ENCODE measurements around the gene NR1I2. TPM values are rescaled to one million over a fixed set of nuclear protein-coding genes. Genes with fewer than 3 reads are reported as not detected.

The NR1I2 gene
- polyA plus RNA-seq, 4 donors = 37.8 to 166 (median 95.5) TPM

DNA sequence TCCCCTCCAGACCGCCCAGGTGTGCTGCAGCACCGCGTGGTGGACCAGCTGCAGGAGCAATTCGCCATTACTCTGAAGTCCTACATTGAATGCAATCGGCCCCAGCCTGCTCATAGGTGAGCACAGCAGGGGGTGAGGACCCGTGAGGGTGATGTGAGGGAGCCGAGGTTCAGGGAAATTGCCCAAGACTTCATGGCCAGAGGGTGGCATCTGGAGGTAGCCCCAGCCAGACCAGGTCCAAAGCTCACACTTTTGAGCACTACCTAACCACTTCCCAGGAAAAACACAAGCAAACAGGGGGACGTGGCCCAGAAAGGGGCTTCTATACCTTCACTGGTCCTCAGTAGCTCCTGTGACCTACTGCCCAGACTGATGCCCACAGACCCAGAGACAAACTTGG, 33.8 kb downstream of the NR1I2 start:
- Histone ChIP-seq H3K4me1 (ENCODE audit: control insufficient read depth in 3 of 3, insufficient read depth in 2 of 3, low read depth in 1 of 3, low read length in 2 of 3) (no peaks in the 10 kb centered on the region), H3K27ac (ENCODE audit: low read depth in 1 of 3, low read length in 2 of 3) (no peak overlapping the region), H3K27me3 (ENCODE audit: control insufficient read depth in 3 of 3, insufficient read depth in 3 of 3, low read length in 3 of 3) (no peaks in the 10 kb centered on the region), H3K36me3 (ENCODE audit: control insufficient read depth in 3 of 3, insufficient read depth in 2 of 3, low read depth in 1 of 3, low read length in 3 of 3) (peaks cover 0 to 71% (median 15%) of the 10 kb centered on the region in 3 donors), H3K4me3 (ENCODE audit: low read depth in 1 of 3, low read length in 3 of 3) (no peak overlapping the region), H3K9me3 (ENCODE audit: control insufficient read depth in 2 of 2, insufficient read depth in 1 of 2, low read depth in 1 of 2, low read length in 1 of 2) (no peaks in the 10 kb centered on the region)
- no peak for DNase-seq
- no peak for FAIRE-seq
- 83 to 93% (median 88%) methylated on average over 8 of the region's 8 CpGs for WGBS, 3 donors

DNA sequence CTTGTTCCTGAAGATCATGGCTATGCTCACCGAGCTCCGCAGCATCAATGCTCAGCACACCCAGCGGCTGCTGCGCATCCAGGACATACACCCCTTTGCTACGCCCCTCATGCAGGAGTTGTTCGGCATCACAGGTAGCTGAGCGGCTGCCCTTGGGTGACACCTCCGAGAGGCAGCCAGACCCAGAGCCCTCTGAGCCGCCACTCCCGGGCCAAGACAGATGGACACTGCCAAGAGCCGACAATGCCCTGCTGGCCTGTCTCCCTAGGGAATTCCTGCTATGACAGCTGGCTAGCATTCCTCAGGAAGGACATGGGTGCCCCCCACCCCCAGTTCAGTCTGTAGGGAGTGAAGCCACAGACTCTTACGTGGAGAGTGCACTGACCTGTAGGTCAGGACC, 35.2 kb downstream of the NR1I2 start:
- WGBS, 3 donors = 90 to 94% (median 91%) methylated on average over 12 of the region's 12 CpGs
- no peak overlapping the region for H3K27ac ChIP-seq (ENCODE audit: low read depth in 1 of 3, low read length in 2 of 3)

GRCh38 chr3:119817583-119818363, 35.9 kb downstream of the NR1I2 start:
- no peak for FAIRE-seq

More for the DNA sequence above, 35.2 kb downstream of the NR1I2 start:
- H3K9me3 ChIP-seq (ENCODE audit: control insufficient read depth in 2 of 2, insufficient read depth in 1 of 2, low read depth in 1 of 2, low read length in 1 of 2) = no peaks in the 10 kb centered on the region
- H3K36me3 ChIP-seq (ENCODE audit: control insufficient read depth in 3 of 3, insufficient read depth in 2 of 3, low read depth in 1 of 3, low read length in 3 of 3) = peaks cover 0 to 60% (median 15%) of the 10 kb centered on the region in 3 donors
- DNase-seq = no peak
- no peaks in the 10 kb centered on the region for H3K4me1 ChIP-seq (ENCODE audit: control insufficient read depth in 3 of 3, insufficient read depth in 2 of 3, low read depth in 1 of 3, low read length in 2 of 3)
- FAIRE-seq = no peak
- no peak overlapping the region for H3K4me3 ChIP-seq (ENCODE audit: low read depth in 1 of 3, low read length in 3 of 3)
- no peaks in the 10 kb centered on the region for H3K27me3 ChIP-seq (ENCODE audit: control insufficient read depth in 3 of 3, insufficient read depth in 3 of 3, low read length in 3 of 3)

DNA sequence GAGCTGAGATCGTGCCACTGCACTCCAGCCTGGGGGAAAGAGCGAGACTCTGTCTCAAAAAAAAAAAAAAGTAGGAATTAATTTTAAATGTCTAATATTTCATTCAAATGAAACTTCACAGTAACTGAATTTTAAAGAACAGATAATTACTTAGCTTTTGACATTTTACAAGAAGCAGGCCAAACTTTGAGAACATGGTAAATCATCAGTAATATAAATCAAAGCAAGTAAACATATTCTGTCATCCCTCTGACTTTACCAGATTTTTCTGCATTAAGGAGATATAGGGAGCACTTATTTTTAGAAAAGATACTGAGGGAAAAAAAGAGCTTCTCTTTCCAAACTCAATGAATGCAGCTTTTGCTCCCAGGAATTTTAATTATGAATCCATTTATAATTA, 37.0 kb downstream of the NR1I2 start:
- WGBS, 3 donors = 80 to 98% (median 87%) methylated on average over 2 of the region's 2 CpGs

More at GRCh38 chr3:119817583-119818363, 35.9 kb downstream of the NR1I2 start:
- 73 to 87% (median 78%) methylated on average over 13 of the region's 13 CpGs for WGBS, 3 donors
- Histone ChIP-seq H3K36me3 (ENCODE audit: control insufficient read depth in 3 of 3, insufficient read depth in 2 of 3, low read depth in 1 of 3, low read length in 3 of 3) (peaks cover 0 to 53% (median 15%) of the 10 kb centered on the region in 3 donors), H3K27ac (ENCODE audit: low read depth in 1 of 3, low read length in 2 of 3) (no peak overlapping the region), H3K4me3 (ENCODE audit: low read depth in 1 of 3, low read length in 3 of 3) (no peak overlapping the region), H3K9me3 (ENCODE audit: control insufficient read depth in 2 of 2, insufficient read depth in 1 of 2, low read depth in 1 of 2, low read length in 1 of 2) (no peaks in the 10 kb centered on the region), H3K4me1 (ENCODE audit: control insufficient read depth in 3 of 3, insufficient read depth in 2 of 3, low read depth in 1 of 3, low read length in 2 of 3) (no peaks in the 10 kb centered on the region), H3K27me3 (ENCODE audit: control insufficient read depth in 3 of 3, insufficient read depth in 3 of 3, low read length in 3 of 3) (no peaks in the 10 kb centered on the region)
- DNase-seq = no peak

GRCh38 chr3:119819806-119820205, 37.9 kb downstream of the NR1I2 start:
- WGBS, 3 donors = 75 to 83% (median 77%) methylated on average over 2 of the region's 2 CpGs

More for the DNA sequence above, 37.0 kb downstream of the NR1I2 start:
- Histone ChIP-seq H3K27ac (ENCODE audit: low read depth in 1 of 3, low read length in 2 of 3) (no peak overlapping the region), H3K4me1 (ENCODE audit: control insufficient read depth in 3 of 3, insufficient read depth in 2 of 3, low read depth in 1 of 3, low read length in 2 of 3) (no peaks in the 10 kb centered on the region), H3K9me3 (ENCODE audit: control insufficient read depth in 2 of 2, insufficient read depth in 1 of 2, low read depth in 1 of 2, low read length in 1 of 2) (no peaks in the 10 kb centered on the region), H3K4me3 (ENCODE audit: low read depth in 1 of 3, low read length in 3 of 3) (no peak overlapping the region), H3K36me3 (ENCODE audit: control insufficient read depth in 3 of 3, insufficient read depth in 2 of 3, low read depth in 1 of 3, low read length in 3 of 3) (peaks cover 0 to 42% (median 17%) of the 10 kb centered on the region in 3 donors), H3K27me3 (ENCODE audit: control insufficient read depth in 3 of 3, insufficient read depth in 3 of 3, low read length in 3 of 3) (no peaks in the 10 kb centered on the region)
- FAIRE-seq (no peak), DNase-seq (no peak)

DNA sequence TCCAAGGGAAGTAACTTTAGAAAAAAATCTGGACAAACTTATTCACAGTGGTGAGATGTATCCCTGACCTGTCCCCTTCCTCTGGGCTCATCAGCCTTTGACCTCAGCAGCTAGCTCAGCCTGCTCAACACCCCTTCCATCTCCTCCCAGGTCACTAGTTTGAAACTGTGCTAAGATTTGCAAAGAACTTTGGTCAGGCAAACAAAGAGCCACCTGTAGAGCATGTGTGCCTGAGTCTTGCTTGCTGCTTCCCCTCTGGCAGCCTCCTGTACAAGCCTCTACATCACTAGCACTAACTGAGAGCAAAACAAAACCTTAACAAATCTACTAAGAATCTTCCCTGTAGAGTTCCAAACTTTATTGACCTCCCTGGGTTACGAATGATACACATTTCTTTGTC, 43.9 kb downstream of the NR1I2 start:
- no peak overlapping the region for H3K4me3 ChIP-seq (ENCODE audit: low read depth in 1 of 3, low read length in 3 of 3)
- H3K9me3 ChIP-seq (ENCODE audit: control insufficient read depth in 2 of 2, insufficient read depth in 1 of 2, low read depth in 1 of 2, low read length in 1 of 2) = no peaks in the 10 kb centered on the region
- DNase-seq (peak; percentile 74 to 85), FAIRE-seq (no peak)
- H3K27me3 ChIP-seq (ENCODE audit: control insufficient read depth in 3 of 3, insufficient read depth in 3 of 3, low read length in 3 of 3) = no peaks in the 10 kb centered on the region
- WGBS, 3 donors = 18 to 72% (median 54%) methylated on average over 1 of the region's 1 CpG
- H3K36me3 ChIP-seq (ENCODE audit: control insufficient read depth in 3 of 3, insufficient read depth in 2 of 3, low read depth in 1 of 3, low read length in 3 of 3) = peaks cover 0 to 6% (median 1%) of the 10 kb centered on the region in 3 donors
- peaks cover 0 to 12% (median 2%) of the 10 kb centered on the region in 3 donors for H3K4me1 ChIP-seq (ENCODE audit: control insufficient read depth in 3 of 3, insufficient read depth in 2 of 3, low read depth in 1 of 3, low read length in 2 of 3)
- H3K27ac ChIP-seq (ENCODE audit: low read depth in 1 of 3, low read length in 2 of 3) = peak overlapping the region in 1 of 3 donors; percentile 54

More at GRCh38 chr3:119819806-119820205, 37.9 kb downstream of the NR1I2 start:
- Histone ChIP-seq H3K4me3 (ENCODE audit: low read depth in 1 of 3, low read length in 3 of 3) (no peak overlapping the region), H3K27me3 (ENCODE audit: control insufficient read depth in 3 of 3, insufficient read depth in 3 of 3, low read length in 3 of 3) (no peaks in the 10 kb centered on the region), H3K36me3 (ENCODE audit: control insufficient read depth in 3 of 3, insufficient read depth in 2 of 3, low read depth in 1 of 3, low read length in 3 of 3) (peaks cover 0 to 36% (median 12%) of the 10 kb centered on the region in 3 donors), H3K4me1 (ENCODE audit: control insufficient read depth in 3 of 3, insufficient read depth in 2 of 3, low read depth in 1 of 3, low read length in 2 of 3) (peaks cover 0 to under 1% (median 0%) of the 10 kb centered on the region in 3 donors), H3K9me3 (ENCODE audit: control insufficient read depth in 2 of 2, insufficient read depth in 1 of 2, low read depth in 1 of 2, low read length in 1 of 2) (no peaks in the 10 kb centered on the region), H3K27ac (ENCODE audit: low read depth in 1 of 3, low read length in 2 of 3) (no peak overlapping the region)
- FAIRE-seq (no peak), DNase-seq (peak in 1 of 2 donors; percentile 24)

- Histone ChIP-seq H3K27me3 (ENCODE audit: control insufficient read depth in 3 of 3, insufficient read depth in 3 of 3, low read length in 3 of 3) (no peaks in the 10 kb centered on the region), H3K27ac (ENCODE audit: low read depth in 1 of 3, low read length in 2 of 3) (no peak overlapping the region), H3K4me3 (ENCODE audit: low read depth in 1 of 3, low read length in 3 of 3) (no peak overlapping the region), H3K4me1 (ENCODE audit: control insufficient read depth in 3 of 3, insufficient read depth in 2 of 3, low read depth in 1 of 3, low read length in 2 of 3) (peaks cover 0 to 12% (median 2%) of the 10 kb centered on the region in 3 donors), H3K36me3 (ENCODE audit: control insufficient read depth in 3 of 3, insufficient read depth in 2 of 3, low read depth in 1 of 3, low read length in 3 of 3) (peaks cover 0 to 6% (median 1%) of the 10 kb centered on the region in 3 donors), H3K9me3 (ENCODE audit: control insufficient read depth in 2 of 2, insufficient read depth in 1 of 2, low read depth in 1 of 2, low read length in 1 of 2) (no peaks in the 10 kb centered on the region)
- 77 to 88% (median 84%) methylated on average over 7 of the region's 7 CpGs for WGBS, 3 donors
- FAIRE-seq (no peak), DNase-seq (no peak)
Measured at GRCh38 chr3:119826711-119827608, 45.1 kb downstream of the NR1I2 start.

GRCh38 chr3:119829420-119829819, 47.5 kb downstream of the NR1I2 start:
- Histone ChIP-seq H3K27me3 (ENCODE audit: control insufficient read depth in 3 of 3, insufficient read depth in 3 of 3, low read length in 3 of 3) (no peaks in the 10 kb centered on the region), H3K4me1 (ENCODE audit: control insufficient read depth in 3 of 3, insufficient read depth in 2 of 3, low read depth in 1 of 3, low read length in 2 of 3) (peaks cover 0 to 12% (median 3%) of the 10 kb centered on the region in 3 donors), H3K9me3 (ENCODE audit: control insufficient read depth in 2 of 2, insufficient read depth in 1 of 2, low read depth in 1 of 2, low read length in 1 of 2) (no peaks in the 10 kb centered on the region), H3K4me3 (ENCODE audit: low read depth in 1 of 3, low read length in 3 of 3) (no peak overlapping the region), H3K36me3 (ENCODE audit: control insufficient read depth in 3 of 3, insufficient read depth in 2 of 3, low read depth in 1 of 3, low read length in 3 of 3) (peaks cover 0 to 6% (median 0%) of the 10 kb centered on the region in 3 donors), H3K27ac (ENCODE audit: low read depth in 1 of 3, low read length in 2 of 3) (no peak overlapping the region)
- no peak for DNase-seq
- WGBS, 3 donors = 74 to 97% (median 88%) methylated on average over 2 of the region's 2 CpGs
- no peak for FAIRE-seq
